DMS53 treated with DMSO at 0.1 percent for 48 hours (cell line): ENCODE data around the gene RCL1.

ENCODE experiments used
- DNase-seq: peaks from one replicate; lab custom pipeline; 2025; ENCODE audit not compliant: unreplicated experiment; lab: John Stamatoyannopoulos, UW

Gene RCL1

DNA sequence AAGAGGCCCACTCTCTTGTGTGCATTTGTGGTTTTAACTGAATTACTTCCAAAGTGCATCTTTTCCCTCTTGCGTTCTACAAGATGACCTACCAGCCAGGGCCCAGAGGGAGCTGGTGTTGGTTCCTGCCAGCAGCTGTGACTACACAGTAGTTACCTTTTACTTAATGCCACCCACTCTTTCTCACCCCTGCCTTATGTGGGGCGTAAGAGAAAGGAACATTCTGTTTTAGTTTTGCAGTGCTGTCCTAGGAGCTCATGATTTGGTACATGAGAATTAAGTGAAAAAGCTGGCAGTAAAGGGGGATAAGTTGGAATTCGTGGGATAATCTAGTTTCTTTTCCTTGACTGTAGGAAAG is 45.4 kb downstream of the RCL1 start:
- no peak for DNase-seq

GRCh38 chr9:4839470-4839912 is 46.7 kb downstream of the RCL1 start:
- DNase-seq: no peak

GRCh38 chr9:4840018-4840417 is 47.3 kb downstream of the RCL1 start:
- DNase-seq: no peak

- DNase-seq: no peak
Measured at GRCh38 chr9:4842213-4842612, 49.5 kb downstream of the RCL1 start.

- DNase-seq: no peak
Measured at GRCh38 chr9:4842734-4843133, 50.0 kb downstream of the RCL1 start.

DNA sequence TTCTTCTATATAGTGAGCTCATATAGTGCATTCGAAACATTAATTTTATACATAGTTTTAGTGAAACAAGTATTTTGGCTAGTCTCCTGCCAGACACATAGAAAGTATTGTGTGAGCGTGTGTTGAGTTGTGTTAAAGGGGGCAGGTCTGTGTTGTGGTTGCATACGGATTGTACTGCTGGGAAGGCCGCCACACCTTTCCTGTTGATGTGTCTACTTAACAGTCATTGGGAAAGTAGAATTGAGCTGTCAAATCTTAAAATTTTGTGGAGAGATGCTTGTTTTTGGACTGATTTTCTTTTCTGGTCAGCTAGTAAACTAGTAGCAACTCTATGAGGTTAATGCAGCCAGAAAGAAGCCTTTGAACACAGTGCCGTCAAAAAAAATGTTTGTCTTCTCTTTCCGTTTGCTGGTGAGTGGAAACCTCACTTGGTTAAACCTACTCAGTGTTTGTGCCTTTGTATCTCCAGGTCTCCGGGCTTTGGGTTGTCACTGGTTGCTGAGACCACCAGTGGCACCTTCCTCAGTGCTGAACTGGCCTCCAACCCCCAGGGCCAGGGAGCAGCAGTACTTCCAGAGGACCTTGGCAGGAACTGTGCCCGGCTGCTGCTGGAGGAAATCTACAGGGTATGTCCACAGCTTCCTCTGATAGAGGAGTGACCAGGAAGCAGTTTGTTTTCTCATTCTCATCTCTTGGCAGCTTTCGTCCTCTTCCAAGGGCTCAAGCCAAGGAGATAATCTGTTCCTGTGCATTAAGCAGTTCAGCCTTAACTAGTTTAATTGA is 51.5 kb downstream of the RCL1 start:
- DNase-seq: no peak

- no peak for DNase-seq
Measured at GRCh38 chr9:4849369-4849768, 56.6 kb downstream of the RCL1 start.

DNA sequence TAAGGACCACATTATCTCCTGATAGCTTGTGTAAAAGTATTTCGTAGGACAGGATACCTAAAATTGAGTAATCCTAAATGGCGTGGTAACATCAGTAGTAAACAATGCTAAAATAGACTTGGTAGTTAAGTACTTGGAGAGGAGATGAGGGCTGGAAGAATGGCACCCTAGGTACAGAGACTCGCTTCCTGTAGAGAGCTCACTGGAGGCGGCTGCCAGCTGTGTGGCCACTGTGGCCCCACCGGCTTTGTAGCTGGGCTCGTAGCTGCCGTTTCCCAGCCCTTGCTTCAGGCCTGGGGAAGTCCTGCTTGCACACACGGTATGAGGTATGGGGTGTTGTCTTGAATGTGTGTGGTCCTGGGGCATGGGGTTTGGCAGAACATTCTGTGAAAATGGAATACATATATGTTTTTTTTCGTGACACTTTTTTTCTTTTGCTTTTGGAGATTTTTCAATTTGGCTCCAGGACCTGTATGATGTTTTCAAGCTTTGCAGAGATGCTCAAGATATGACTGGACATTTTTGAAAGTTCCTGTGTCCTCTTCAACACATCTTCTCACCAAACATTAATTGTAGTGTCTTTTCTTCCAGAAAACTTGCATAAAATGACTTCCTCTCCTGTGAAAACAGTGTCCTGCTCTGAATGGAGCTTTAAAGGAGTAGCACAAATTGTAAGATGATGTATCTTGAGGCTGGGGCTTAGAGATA is 58.0 kb downstream of the RCL1 start:
- DNase-seq: no peak

- DNase-seq: no peak
Measured at GRCh38 chr9:4852419-4852818, 59.7 kb downstream of the RCL1 start.

- DNase-seq: no peak
Measured at GRCh38 chr9:4854265-4854590, 61.5 kb downstream of the RCL1 start.

DNA sequence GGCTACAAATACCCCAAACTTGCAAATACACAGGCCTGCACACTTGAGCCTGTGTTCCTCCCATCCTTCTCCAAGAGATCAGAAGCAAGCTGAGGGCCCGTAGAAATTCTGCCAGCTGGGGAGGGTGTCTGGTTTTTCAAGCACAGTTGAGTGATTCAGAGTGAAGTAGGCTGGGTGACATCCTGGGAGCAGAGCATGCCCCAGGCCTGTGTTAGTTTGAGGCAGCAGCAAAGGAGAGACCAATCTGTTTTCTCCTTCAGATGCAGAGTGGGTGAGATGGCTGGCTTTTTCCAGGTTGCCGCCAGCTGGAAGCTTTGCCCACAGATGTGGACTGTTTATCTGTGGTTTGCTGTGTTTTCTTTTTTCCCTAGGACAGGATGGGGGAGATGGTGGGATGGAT is 63.1 kb downstream of the RCL1 start:
- no peak for DNase-seq

GRCh38 chr9:4857163-4857810 is 64.5 kb downstream of the RCL1 start:
- DNase-seq: no peak

GRCh38 chr9:4859035-4859434 is 66.3 kb downstream of the RCL1 start:
- peak; percentile 8 for DNase-seq

GRCh38 chr9:4860383-4860782 is 67.6 kb downstream of the RCL1 start:
- DNase-seq: no peak

DNA sequence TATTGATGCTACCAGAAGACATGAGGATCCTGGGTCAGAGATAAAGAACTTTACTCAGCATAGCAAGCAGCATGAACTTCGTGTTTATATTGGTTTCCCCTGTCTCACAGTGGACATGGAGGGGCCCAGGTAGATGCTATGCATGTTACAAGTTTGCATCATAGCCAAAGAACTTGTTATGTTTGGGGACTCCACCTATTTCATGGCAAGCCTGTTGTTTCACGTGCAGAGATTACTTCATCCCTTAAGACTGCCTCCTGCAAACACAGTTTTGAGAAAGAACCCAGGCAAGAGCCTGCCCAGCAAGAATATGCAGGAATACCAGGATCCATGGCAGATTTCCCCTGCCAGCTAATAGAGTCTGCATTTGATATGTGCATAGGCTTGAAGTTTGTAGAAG is 68.4 kb downstream of the RCL1 start:
- no peak for DNase-seq

- DNase-seq: no peak
Measured at GRCh38 chr9:4861736-4862451, 69.2 kb downstream of the RCL1 start.

DNA sequence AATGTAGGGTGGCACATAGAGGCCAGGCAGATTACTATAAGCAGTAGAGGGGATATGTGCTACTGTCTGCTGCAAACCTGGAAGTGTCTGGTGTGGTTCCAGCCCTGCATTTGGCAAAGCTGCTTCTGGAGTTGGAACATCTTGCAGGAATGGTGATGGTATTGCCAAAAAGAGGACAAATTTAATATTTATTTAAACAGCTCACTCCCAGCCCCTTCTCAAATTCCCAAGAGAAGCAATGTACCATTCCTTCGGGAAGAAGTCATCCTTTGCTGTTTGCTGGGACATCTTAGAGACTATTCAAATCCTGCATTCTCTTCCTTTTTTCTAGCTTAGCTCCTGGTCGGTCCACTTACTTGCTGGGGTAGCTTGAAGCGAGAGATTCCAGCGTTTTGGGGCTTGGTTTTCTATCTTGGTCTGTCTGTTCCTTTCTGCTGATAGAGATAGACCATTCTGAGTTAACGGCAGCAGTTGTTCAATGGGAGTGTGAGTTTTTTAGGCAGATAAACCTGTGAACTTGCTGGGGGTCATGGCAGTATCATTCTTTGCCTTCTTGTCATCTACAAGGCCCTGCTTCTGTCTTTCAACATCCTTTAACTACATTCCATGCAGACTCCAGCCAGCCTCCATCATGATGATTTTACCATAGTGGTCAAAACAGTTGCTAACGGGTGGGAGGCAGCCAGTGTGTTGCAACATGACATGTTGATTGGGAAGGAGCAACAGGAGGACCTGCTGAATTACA is 69.9 kb downstream of the RCL1 start:
- no peak for DNase-seq

DNA sequence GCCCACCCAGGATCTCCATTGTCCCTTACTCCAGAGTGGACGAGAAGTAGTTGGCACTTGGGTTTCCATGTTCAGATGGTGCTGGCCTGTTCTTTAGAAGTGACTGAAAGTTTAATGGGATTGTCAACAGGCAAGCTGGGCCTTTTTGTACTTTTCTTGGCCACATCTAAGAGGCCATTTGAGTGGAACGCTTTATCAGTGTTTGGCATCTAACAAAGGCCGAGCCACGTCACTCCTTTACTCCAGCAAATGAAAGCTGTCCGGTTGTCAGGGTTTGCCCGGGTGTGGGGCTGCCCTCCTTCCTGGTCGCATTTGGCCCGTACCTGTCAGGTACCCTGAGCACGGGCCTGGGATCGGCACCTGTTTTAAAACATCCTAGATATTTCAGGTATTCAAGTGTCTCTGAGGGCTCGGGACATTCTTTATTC is 71.5 kb downstream of the RCL1 start:
- no peak for DNase-seq

- no peak for DNase-seq
Measured at GRCh38 chr9:4864698-4865097, 72.0 kb downstream of the RCL1 start.

DNA sequence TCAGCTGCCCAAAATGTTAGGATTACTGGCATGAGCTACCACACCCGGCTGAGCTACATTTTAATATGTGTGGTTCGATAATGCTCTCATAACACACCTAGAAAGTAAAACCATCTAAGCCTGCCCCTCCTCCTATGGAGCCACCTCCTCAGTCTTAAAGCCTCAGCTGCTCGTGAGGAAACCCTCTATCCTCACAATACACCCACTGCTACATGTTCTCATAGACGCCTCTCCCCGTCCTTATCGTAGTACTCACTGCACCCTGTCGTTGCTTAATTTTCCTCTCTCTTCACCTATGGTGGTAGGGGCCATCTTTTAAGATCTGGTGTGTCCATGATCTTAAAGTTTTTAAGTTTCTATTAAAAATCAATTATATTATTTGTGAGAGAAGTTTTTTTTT is 72.9 kb downstream of the RCL1 start:
- DNase-seq: no peak
